ENCODE results near the gene CEACAM1. TPM values are rescaled to one million over a fixed set of nuclear protein-coding genes. Genes with fewer than 3 reads are reported as not detected.
"Not testable (repeated sequence)": the region's sequence is repeated elsewhere in the genome, so short reads cannot be mapped to it uniquely, and the experiment has no call there.

CEACAM1 gene
- total and polyA plus RNA-seq, 7 donors: 0.62 to 4.8 (median 1.4) TPM

DNA sequence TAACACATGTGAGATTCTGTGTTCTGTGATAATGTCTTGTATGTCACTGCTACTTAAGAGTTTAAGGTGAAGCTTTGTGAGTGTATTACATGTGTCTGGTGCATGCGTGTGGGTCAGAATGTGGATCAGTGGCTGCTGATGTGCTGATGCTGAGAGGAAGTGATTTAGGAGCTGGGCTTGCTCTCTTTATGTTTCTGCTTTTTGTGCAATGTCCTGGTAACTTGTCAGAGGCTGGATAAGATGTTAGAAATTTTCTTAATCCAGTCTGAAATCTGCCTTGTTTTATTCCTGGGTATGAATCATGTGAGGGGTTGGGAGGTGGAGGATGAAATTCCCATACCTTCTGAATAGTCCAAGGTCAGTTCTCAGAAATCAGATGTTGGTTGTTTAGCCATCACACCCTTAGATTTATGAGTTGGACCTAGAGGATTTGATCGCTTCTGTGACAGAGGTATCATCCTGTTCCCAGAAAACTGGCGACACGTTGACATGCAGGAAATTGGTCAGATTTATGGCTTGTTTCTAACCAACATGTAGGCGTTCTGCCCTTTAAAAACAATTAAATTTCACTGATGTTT lies 61.0 kb downstream of the CEACAM1 start:
- H3K27me3 ChIP-seq (ENCODE audit: insufficient read depth in 3 of 3, low read length in 2 of 3): peaks cover 0 to 8% (median 0%) of the 10 kb centered on the region in 3 donors
- 36 to 45% (median 39%) methylated on average over 5 of the region's 5 CpGs for WGBS, 3 donors
- H3K4me1 ChIP-seq: no peaks in the 10 kb centered on the region
- no peaks in the 10 kb centered on the region for H3K9me3 ChIP-seq
- DNase-seq (no peak), ATAC-seq (no peak)
- no peak overlapping the region for H3K4me3 ChIP-seq
- TF ChIP-seq, protein P1, sequence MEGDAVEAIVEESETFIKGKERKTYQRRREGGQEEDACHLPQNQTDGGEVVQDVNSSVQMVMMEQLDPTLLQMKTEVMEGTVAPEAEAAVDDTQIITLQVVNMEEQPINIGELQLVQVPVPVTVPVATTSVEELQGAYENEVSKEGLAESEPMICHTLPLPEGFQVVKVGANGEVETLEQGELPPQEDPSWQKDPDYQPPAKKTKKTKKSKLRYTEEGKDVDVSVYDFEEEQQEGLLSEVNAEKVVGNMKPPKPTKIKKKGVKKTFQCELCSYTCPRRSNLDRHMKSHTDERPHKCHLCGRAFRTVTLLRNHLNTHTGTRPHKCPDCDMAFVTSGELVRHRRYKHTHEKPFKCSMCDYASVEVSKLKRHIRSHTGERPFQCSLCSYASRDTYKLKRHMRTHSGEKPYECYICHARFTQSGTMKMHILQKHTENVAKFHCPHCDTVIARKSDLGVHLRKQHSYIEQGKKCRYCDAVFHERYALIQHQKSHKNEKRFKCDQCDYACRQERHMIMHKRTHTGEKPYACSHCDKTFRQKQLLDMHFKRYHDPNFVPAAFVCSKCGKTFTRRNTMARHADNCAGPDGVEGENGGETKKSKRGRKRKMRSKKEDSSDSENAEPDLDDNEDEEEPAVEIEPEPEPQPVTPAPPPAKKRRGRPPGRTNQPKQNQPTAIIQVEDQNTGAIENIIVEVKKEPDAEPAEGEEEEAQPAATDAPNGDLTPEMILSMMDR (IDR thresholded peaks at IDR 0.05): no peak
- H3K27ac ChIP-seq: no peak overlapping the region
- intact Hi-C loops (cut with DNase I): no loop called here
- no peaks in the 10 kb centered on the region for H3K36me3 ChIP-seq (ENCODE audit: insufficient read depth in 1 of 2, low read depth in 1 of 2)

- intact Hi-C loops (cut with DNase I): no loop called here
- ATAC-seq: no peak
Observed at GRCh38 chr19:42466521-42467182, 61.6 kb downstream of the CEACAM1 start.

DNA sequence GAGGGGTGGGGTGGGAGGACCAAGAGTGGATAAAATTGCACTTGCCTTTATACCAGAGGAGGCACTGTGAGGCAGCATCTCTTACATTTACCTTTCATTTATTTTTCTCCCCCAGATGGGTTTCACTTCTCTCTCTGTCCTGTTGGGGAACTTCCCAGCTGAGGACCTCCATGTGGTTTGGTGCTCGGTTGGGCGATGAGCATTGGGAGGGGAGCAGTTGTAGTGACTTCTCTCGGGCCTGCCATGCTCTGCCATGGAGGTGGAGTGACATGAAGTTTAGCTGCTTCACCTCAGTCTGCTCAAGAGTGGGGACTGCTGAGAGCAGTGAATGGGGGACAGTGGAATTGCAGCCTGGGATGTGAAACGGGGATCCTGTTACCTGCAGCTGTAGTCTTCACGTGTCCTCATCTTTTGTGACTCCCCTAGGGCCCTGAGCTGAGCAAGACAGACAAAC lies 62.4 kb downstream of the CEACAM1 start:
- Histone ChIP-seq H3K36me3 (ENCODE audit: insufficient read depth in 1 of 2, low read depth in 1 of 2) (no peaks in the 10 kb centered on the region), H3K4me3 (no peak overlapping the region), H3K27ac (no peak overlapping the region), H3K27me3 (ENCODE audit: insufficient read depth in 3 of 3, low read length in 2 of 3) (peaks cover 0 to 8% (median 0%) of the 10 kb centered on the region in 3 donors), H3K9me3 (no peaks in the 10 kb centered on the region), H3K4me1 (no peaks in the 10 kb centered on the region)
- ATAC-seq (no peak), DNase-seq (no peak)
- TF ChIP-seq, protein P1 (IDR thresholded peaks at IDR 0.05): no peak
- 56 to 65% (median 62%) methylated on average over 5 of the region's 5 CpGs for WGBS, 3 donors
- intact Hi-C loops (cut with DNase I): no loop called here

More at GRCh38 chr19:42466521-42467182, 61.6 kb downstream of the CEACAM1 start:
- Histone ChIP-seq H3K9me3 (no peaks in the 10 kb centered on the region), H3K27ac (no peak overlapping the region), H3K4me3 (no peak overlapping the region), H3K27me3 (ENCODE audit: insufficient read depth in 3 of 3, low read length in 2 of 3) (peaks cover 0 to 8% (median 0%) of the 10 kb centered on the region in 3 donors), H3K36me3 (ENCODE audit: insufficient read depth in 1 of 2, low read depth in 1 of 2) (no peaks in the 10 kb centered on the region), H3K4me1 (no peaks in the 10 kb centered on the region)
- TF ChIP-seq, protein P1 (IDR thresholded peaks at IDR 0.05): no peak
- 42 to 57% (median 56%) methylated on average over 5 of the region's 5 CpGs for WGBS, 3 donors
- no peak for DNase-seq

DNA sequence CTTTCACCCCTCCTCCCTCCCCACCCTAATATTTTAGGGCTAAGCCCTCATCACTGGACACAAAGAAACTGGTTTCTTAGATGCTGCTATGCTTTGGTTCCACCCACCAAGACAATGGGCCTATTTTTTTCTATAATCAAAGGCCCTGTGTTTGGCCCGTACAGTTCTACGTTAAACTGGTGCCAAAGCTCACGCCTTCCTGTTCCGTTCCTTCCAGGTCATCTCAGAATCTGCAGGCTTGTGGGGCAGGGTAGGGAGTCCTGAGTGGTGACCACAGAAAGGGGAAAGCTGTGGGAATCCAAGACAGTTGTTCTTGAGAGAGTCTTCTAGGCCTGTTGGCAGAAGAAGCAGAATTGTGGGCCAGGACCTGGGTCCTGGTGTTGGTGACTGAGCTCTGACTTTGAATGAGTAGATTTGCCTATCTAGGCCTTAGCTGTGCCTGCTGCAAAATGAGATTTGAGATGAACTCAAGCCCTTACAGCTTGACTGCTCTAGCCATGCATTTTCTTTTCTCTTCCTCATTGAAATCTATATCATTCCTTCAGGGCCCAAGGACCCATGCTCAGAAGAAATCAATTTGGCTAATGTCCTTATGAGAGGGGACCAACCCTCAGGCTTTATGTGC lies 66.5 kb downstream of the CEACAM1 start:
- 47 to 55% (median 51%) methylated on average over 4 of the region's 4 CpGs for WGBS, 3 donors
- Histone ChIP-seq H3K36me3 (ENCODE audit: insufficient read depth in 1 of 2, low read depth in 1 of 2) (no peaks in the 10 kb centered on the region), H3K4me1 (no peaks in the 10 kb centered on the region), H3K27ac (no peak overlapping the region), H3K9me3 (no peaks in the 10 kb centered on the region), H3K27me3 (ENCODE audit: insufficient read depth in 3 of 3, low read length in 2 of 3) (no peaks in the 10 kb centered on the region), H3K4me3 (no peak overlapping the region)
- TF ChIP-seq, protein P1 (IDR thresholded peaks at IDR 0.05): no peak
- DNase-seq (no peak), ATAC-seq (no peak)
- intact Hi-C loops (cut with DNase I): no loop called here

DNA sequence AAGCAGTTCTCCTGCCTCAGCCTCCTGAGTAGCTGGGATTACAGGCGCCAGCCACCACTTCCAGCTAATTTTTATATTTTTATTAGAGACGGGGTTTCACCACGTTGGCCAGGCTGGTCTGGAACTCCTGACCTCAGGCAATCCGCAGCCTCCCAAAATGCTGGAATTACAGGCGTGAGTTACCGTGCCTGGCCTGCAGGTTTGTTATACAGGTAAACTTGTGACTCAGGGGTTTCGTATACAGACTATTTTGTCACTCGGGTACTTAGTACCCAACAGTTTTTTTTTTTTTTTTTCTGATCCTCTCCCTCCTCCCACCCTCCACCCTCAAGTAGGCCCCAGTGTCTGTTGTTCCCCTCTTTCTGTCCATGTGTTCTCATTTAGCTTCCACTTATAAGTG lies 67.0 kb downstream of the CEACAM1 start:
- H3K27ac ChIP-seq; intact Hi-C loops (cut with DNase I); H3K9me3 ChIP-seq; H3K4me1 ChIP-seq; ATAC-seq; H3K4me3 ChIP-seq; H3K27me3 ChIP-seq (ENCODE audit: insufficient read depth in 3 of 3, low read length in 2 of 3); DNase-seq; H3K36me3 ChIP-seq (ENCODE audit: insufficient read depth in 1 of 2, low read depth in 1 of 2): not testable (repeated sequence)
- 85 to 88% (median 87%) methylated on average over 8 of the region's 8 CpGs for WGBS, 3 donors

All from psoas muscle (tissue), 8 donors.